Adipose tissue (tissue), 3 donors: ENCODE data around the gene SORL1. TPM values are rescaled to one million over a fixed set of nuclear protein-coding genes. Genes with fewer than 3 reads are reported as not detected.

Experiments used
- H3K27ac ChIP-seq: one replicate; pipeline ENCODE4 v1.5.1; 2013; ENCODE audit warnings: low read depth, low read length
- WGBS, 3 donors: extraction: QIAGEN DNeasy Blood & Tissue Kit; methylation state at CpG; one replicate each; pipeline ENCODE4 v1.1.7; 2013; 5-methylcytosine and 5-hydroxymethylcytosine counted together
- polyA plus RNA-seq, 3 donors: library from polyadenylated mRNA; stranded (reverse); fragments of 200-250 nt; gene quantifications; one replicate each; pipeline ENCODE4 v1.2.3, GENCODE V29; 2013
- donor health status: healthy with polysubstance abuse.
- donor health status: Bipolar disorder and iron deficiency.
- donor health status: healthy.

SORL1 gene
- polyA plus RNA-seq, 3 donors = 3.2 to 5.4 (median 3.4) TPM

- WGBS, 3 donors = 23 to 27% (median 27%) methylated on average over 46 to 48 of the region's 48 CpGs
- H3K27ac ChIP-seq = no peak overlapping the region
These were observed 25.4 kb upstream of the SORL1 start for GRCh38 chr11:121426476-121427399.

- WGBS, 3 donors = 12 to 16% (median 13%) methylated on average over 7 to 8 of the region's 8 CpGs
- H3K27ac ChIP-seq = no peak overlapping the region
These were observed 24.7 kb upstream of the SORL1 start for GRCh38 chr11:121427400-121427744.

- 24 to 42% (median 27%) methylated on average over 3 of the region's 3 CpGs for WGBS, 3 donors
- H3K27ac ChIP-seq = no peak overlapping the region
These were observed 22.6 kb upstream of the SORL1 start for GRCh38 chr11:121429556-121429955.

- no peak overlapping the region for H3K27ac ChIP-seq
- WGBS, 3 donors = 74 to 77% (median 74%) methylated on average over 4 of the region's 4 CpGs
These were observed 20.1 kb upstream of the SORL1 start for GRCh38 chr11:121431820-121432526.

- 54 to 70% (median 60%) methylated on average over 4 of the region's 4 CpGs for WGBS, 3 donors
These were observed 17.0 kb upstream of the SORL1 start for GRCh38 chr11:121435132-121435531.

GRCh38 chr11:121435551-121436511 lies 16.3 kb upstream of the SORL1 start:
- no peak overlapping the region for H3K27ac ChIP-seq
- 69 to 77% (median 76%) methylated on average over 3 of the region's 3 CpGs for WGBS, 3 donors

More at GRCh38 chr11:121435132-121435531, 17.0 kb upstream of the SORL1 start:
- no peak overlapping the region for H3K27ac ChIP-seq

GRCh38 chr11:121437018-121437685 lies 15.0 kb upstream of the SORL1 start:
- no peak overlapping the region for H3K27ac ChIP-seq

- 62 to 75% (median 72%) methylated on average over 4 of the region's 4 CpGs for WGBS, 3 donors
- no peak overlapping the region for H3K27ac ChIP-seq
These were observed 14.4 kb upstream of the SORL1 start for GRCh38 chr11:121437686-121438078.

- no peak overlapping the region for H3K27ac ChIP-seq
- WGBS, 3 donors = 63 to 83% (median 67%) methylated on average over 4 of the region's 4 CpGs
These were observed 12.8 kb upstream of the SORL1 start for GRCh38 chr11:121439337-121439736.

- no peak overlapping the region for H3K27ac ChIP-seq
These were observed 12.4 kb upstream of the SORL1 start for GRCh38 chr11:121439759-121440158.

GRCh38 chr11:121441521-121441920 lies 10.6 kb upstream of the SORL1 start:
- WGBS, 3 donors = 73 to 85% (median 82%) methylated on average over 2 of the region's 2 CpGs
- no peak overlapping the region for H3K27ac ChIP-seq

GRCh38 chr11:121443688-121444275 lies 8.3 kb upstream of the SORL1 start:
- WGBS, 3 donors = 87 to 97% (median 96%) methylated on average over 4 of the region's 4 CpGs
- no peak overlapping the region for H3K27ac ChIP-seq

- 71 to 77% (median 76%) methylated on average over 3 of the region's 3 CpGs for WGBS, 3 donors
- H3K27ac ChIP-seq = no peak overlapping the region
These were observed 7.6 kb upstream of the SORL1 start for GRCh38 chr11:121444526-121444925.

- no peak overlapping the region for H3K27ac ChIP-seq
- 70 to 78% (median 76%) methylated on average over 14 of the region's 14 CpGs for WGBS, 3 donors
These were observed 6.9 kb upstream of the SORL1 start for GRCh38 chr11:121445071-121445768.

- 38 to 48% (median 42%) methylated on average over 4 of the region's 4 CpGs for WGBS, 3 donors
- no peak overlapping the region for H3K27ac ChIP-seq
These were observed 5.4 kb upstream of the SORL1 start for GRCh38 chr11:121446752-121447156.

- WGBS, 3 donors = 88 to 96% (median 94%) methylated on average over 4 of the region's 4 CpGs
- no peak overlapping the region for H3K27ac ChIP-seq
These were observed 4.1 kb upstream of the SORL1 start for GRCh38 chr11:121448011-121448410.

GRCh38 chr11:121448431-121448941 lies 3.6 kb upstream of the SORL1 start:
- WGBS, 3 donors = 54 to 84% (median 67%) methylated on average over 3 of the region's 3 CpGs
- peak overlapping the region; percentile 70 for H3K27ac ChIP-seq
